HG03064 (cell line): ENCODE measurements around the gene POC1A.

Experiments used
- ATAC-seq: cut with Tn5 transposase; IDR thresholded peaks from one replicate; pipeline ENCODE4 v1.9.1; 2021; ENCODE audit warnings: low read depth; ENCODE audit not compliant: unreplicated experiment

Gene POC1A

DNA sequence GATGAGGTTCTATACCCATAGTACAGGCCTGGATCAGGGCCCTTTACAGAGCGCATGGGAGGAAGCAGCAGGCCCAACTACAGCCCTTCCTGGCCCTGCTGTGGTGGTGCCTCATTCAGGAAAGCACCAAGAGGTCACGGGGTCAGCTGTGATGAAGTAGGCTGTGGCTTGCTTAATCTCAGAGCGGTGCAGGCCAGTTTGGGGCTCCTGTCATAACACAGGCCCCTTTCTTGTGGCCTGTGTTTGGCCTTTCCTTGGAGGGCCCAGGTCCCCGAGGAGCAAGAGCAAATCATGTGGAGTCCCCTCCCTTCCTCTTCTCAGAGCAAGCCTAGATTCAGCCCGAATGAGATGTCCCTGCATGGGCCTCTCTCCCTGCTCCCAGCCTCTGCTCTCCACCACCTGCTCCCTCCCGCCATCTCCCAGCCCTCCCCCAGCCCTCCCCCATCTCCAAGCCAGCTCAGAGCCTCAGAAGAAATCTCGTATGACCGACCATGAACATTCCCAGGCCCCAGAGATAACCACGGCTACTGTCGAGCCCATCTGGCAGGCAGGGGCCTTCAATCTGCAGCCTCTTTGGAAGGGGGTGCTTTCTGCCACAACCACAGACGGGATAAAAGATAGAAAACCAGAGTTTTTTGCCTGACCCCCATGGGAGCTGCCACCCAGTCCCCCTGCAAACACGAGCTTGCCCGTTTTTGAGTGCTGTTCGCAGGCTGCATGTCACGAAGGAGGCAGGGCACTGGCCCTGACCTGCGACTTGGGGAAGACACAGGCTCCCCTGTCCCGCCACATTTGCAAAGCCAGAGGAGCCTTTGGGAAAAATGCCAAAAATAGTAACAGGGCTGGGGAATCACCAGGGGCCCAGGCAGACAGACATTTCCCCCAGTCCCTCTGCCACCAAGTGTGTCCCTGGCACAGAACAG, 65.5 kb downstream of the POC1A start:
- ATAC-seq = no peak

DNA sequence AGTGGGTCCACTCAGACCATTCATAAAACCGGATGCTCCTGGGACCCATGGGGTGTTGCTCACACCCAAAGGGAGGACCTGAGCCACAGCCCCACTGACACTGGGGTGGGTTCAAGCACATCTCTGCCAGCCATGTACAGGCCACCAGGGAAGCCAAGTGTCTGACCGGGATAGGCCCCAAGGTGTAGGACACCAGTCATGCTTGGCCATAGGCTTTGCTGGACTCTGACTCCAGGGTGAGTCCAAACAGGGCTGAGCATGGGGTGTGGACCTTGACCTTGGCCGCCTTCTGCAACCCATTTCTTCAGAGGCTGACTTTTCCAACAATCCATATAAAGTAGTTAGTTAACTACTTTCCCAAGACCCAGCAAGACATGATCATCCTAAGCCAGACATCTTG, 66.5 kb downstream of the POC1A start:
- no peak for ATAC-seq

DNA sequence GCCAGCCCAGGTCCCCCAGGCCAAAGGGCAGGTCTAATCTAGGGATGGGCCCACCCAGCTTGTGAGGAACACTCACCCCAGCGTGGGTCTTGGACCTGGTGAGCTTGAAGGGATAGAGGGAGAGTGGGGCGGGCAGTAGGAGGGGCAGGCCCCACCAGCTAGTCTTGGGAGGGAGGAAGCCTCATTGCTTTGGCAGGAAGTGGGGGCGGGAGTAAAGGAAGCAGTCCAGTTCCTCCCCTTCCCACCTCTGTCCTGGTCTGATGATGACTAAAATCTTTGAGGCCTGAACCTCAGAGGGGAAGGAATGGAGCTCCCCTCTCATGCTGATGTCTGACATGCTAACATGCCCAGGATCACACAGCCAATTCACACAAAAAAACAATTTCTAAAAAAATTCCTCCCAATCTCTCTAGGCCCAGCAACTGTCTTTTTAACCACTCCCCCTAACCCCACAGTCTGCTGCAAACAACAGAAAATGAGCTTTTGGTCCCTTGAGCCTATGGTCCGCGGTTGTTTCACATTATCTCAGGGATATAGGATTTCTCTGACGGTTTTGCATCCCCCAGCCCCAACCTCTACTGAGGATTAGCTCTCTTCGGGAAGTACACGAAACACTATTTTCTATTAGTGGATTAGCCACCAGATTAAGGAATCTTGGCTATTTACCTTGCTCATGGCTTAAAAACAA, 67.1 kb downstream of the POC1A start:
- ATAC-seq = no peak

DNA sequence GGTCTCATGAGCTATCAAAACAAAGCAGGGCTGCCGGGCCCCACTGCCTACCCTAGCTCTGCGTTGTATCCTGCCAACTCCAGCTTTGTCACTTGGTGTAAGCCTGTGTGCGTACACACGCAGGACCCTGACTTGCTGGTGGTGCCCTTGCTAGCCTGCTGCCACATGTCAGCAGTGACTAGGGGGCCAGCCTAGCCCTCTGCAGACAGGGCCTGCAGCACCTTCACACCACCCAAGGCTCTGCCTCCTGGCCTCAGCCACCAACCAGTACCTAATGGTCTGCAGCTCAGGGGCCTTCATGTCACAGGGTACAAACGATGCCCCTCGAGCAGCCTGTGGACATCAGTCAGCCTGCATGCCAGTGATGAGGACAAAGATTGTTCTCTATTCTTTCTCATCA, 67.8 kb downstream of the POC1A start:
- ATAC-seq = no peak

DNA sequence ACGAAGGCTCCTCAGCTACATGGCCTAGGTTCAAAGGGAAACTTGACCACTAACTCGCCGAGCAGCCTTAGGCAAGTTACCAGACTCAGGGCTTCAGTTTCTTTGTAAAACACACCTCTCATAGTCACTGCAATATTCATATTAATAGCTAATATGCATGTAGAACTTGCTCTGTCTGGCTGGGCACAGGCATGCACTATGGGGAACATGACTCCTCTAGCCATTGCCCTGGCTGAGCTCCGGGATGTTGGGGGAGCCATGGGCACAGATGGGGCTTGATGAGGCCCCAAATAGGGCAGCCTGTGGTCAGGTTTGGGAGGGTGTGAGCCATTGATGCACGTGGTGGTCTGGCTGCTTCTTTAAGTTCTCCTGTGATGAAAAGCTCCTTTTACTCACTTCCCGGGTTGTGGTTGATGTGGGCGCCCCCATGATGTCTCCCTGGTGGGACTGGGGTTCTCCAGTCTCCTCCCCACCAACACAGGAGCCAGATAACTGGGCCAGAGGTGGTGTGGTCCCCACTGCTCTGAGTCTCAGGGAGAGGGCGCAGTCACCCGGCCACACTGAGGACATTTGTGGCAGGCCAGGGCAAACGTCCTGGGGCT, 68.4 kb downstream of the POC1A start:
- no peak for ATAC-seq

DNA sequence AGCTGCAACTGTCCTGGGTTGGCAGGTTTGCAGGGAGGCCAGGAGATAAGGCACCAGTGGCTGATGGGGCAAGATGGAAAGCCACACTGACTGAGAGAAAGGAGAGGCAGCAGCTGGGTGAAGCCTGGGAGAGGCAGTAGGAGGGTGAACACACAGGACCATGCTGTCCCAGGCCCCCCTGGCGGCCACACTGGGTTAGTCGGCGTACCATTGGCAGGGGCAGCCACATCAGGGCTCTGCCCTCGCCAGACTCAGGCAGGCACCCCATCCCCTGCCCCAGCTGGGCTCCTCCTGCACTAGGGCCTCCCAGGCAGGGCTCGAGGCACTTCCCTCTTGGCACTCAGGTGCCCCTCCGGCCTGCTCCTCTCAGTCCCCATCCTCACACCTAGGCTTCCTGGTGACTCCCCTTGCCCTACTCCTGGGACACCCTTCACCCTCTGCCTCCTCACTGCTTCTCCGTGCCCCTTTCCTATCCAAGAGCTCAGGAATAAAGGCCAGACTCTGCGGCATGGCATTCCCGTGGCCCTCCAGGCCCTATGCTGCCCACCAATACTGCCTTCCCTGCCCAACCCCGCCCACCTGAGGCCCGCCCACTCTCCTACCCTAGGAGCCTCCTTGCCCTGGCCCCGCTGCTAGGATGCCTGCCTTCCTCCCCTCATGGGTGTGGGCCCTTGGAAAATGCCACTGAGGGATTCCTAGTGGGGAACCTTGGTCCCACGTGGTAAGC, 69.1 kb downstream of the POC1A start:
- no peak for ATAC-seq

DNA sequence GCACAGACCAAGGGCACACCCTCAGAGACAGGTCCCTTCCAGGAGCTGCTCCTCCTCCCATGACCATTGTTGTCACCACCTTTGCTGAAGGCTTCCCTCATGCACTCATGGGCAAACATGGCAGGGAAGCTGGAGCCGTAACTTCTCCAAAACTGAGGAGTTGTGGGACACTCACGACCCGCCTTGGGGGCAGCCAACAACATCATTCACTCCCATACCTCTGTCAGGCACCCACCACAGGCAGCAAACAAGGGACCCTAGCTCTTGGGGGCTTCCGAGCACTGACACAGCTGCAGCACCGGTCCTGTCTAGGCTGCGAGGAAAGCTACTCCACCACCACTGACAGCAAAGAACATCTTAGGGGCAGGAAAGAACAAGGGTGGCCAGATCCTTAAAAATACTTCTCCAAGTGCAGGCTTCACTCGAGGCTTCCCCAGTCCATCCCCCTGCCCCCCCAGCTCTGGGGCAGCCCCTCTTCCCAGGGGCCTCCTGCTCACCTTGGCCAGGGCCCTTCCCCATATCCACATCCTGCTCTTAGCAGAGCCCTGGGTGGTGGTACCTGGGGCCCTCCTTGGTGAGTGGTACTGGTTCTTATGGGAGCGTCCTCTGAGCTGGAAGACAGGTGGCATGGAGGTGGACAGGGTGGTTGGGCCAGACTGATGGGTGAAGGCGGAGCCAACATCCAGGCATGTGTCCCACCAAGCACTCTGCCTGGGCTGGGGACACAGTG, 69.8 kb downstream of the POC1A start:
- ATAC-seq = no peak

DNA sequence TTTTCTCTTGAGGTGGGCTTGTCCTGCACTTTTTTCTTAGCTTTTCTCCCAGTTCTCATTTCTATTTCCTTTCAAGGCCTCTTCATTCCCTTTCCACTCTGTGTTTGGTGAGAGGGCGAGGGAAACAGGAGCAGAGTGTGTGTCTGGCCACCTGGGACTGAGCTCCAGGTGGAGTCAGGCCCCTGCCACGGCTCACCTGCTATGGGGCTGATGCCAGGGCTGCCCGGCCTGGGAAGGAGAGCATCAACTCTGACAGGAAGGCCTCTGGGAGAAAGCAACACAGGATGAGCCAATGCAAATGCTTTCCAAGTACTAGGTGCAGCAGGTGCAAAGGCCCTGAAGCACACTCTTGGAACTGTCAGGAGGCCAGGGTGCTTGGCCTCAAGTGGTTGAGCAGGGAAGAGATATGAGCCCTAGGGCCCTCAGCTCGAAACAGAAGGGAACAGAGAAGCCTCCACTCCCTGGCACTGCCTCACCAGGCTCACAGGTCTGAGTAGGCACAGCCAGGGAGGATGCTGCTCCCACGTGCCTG, 70.6 kb downstream of the POC1A start:
- ATAC-seq = no peak

DNA sequence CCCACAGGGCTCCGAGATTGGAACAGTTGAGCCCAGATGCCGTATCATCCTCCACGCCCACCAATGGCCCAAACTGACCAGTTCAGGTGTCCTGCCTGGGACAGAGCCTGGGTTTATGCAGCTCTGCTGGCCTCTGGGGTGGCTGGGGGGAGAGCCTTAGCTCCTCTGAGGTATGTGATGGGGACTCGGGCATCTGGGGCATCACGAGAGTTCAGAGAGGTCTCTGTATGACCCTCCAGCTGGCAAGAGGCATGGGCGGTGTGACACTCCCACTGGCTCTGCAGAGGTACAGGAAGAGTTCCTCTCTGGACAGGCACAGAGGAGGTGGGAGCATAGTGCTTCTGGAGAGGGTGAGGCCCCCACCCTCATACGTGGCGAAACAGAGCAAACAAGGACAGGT, 71.3 kb downstream of the POC1A start:
- no peak for ATAC-seq

DNA sequence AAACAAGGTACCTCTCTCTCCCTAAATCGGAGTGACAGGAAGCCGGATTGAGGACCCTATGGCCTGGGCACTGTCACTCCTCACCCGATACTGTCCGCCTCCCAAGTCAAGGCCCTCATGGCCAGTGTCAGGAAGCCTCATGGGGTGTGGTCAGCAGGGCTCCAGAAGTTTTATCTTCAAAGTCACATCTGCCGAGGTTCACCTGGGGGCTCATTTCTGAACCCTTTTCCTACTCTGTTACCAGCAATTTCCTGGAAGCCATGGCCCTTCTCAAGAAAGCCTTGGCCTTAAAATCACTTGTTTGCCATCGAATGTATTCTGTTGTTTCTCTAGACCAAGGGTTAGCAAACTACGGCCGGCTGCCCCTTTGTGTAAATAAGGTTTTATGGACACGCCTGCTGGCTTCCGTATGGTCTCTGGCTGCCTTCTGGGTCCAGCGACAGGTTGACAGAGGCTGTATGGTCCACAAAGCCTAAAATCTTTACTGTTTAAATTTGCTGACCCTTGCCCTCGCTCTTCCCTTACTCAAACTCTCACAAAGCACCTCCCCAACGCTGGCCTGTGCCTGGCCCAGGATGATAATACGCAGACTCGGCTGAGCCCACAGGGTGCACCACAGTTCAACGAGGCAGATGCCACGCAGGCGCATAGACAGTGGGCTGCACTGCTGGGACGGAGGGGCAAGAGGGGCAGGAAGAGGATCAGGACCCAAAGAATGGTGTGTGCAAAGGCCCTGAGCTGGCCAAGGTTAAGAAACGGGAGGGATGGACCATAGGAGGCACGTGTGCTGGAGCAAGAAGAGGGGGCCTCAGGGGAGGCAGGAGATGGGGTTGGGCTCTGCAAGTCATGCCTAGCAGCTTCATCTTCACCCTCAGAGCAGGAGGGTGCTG, 73.1 kb downstream of the POC1A start:
- no peak for ATAC-seq

DNA sequence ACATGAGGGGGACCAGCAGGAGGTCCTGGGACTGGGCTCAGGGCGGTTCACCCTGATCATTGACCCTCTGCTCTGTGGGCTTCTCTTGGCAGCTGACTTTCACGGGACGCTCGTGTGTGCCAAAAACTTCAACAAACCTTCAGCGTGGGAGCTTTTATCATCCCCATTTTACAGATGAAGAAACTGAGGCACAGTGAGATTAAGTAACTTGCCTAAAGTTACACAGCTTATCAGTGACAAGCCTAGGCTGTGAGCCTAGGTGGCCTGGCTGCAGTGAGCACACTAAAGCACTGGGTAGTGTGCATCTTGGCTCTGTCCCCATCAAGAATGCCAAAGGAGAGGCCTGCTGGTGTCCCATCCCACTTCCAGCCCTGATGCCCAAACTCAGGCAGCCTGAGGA, 74.3 kb downstream of the POC1A start:
- no peak for ATAC-seq

DNA sequence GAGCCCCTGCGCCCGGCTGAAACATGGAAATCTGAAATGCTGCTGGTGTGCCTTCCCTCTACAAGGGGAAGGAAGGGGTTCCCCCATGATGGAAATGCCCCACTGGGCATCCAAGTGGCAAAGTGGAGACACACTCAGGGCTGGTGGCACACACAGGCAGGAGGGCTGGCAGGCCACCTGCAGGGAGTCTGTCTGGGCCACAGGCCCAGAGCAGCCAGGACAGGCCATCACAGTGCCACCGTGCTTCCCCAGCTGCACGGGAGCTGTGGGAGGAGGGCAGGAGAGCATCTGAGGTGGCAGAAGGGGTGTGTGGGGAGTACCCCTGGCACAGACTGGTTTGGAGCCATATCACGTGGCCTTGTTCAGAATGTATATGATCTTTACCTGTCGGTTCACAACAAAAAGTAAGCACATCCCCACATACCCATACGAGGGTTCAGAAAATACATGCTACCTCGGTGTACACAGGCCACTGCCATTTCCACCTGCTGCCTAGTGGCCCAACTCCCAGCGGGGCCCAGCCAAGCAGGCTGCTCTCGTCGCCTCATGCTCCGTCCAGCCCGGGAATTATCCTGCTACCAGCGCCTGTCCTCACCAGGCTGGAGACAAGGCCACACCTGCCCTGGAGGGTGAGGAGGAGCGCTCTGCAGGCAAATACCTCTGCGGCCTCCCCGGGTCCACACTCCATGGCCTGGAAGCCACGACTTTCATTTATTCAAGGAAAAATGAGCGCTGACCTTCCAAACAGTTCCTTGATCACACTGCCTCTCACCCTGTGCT, 75.3 kb downstream of the POC1A start:
- no peak for ATAC-seq

DNA sequence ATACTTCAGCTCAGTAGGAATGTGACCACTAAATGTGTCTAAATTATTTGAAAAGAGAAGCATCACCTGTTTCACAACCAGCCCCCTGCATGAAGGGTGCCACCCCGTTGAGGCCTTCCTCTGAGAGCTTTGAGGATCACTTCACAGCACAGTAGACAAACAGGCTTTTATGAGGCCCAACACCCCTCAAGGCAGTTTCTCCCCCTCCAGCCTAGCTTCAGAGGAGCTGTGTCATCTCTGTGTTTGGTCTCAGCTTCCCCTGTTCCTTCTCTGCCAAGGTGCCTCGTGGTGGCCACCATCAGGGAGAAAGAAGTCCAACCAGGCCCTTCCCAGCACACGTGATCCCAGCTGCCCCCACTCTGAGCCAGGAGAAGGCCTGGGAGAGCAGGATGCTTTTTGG, 76.3 kb downstream of the POC1A start:
- no peak for ATAC-seq

DNA sequence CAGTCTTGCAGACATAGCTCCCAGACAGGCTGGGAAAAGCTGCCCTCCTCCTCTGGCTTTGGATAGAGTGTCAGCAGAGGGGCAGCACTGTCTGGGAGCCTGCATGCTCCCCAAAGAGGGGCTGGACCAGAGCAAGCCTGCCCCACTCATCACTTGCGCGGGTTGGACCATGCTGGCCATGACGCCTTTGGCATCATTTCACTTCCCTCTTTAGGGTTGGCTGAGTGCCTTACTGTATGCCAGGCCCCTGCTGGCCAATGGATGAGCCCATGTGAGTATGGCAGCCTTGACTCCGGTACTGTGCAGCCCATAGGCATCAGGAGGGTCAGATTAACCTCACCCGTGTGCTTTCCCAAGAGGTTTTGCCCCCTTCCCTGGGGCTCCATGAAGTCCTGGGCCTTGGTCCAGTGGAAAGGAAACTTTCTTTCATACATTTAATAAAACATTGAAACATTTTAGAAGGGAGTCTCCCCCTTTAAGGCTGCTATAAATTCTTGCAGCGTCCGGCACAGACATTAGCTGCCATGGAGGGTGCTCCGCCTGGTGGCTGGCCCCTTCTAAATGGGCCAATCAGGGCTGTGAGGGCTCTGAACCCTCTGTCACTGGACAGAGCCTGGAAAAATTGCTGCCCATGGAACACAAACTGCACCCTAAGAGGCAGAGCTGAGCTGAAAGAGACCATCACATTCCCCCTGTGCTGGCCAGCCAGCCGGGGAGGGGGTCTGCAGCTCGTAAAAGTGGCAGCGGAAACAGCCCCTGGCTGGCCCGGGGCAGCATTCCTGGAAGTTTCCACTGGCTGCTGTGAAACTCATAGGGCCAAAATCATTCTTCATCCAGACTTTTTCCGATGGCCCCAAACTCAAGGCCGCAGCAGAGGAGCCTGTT, 77.1 kb downstream of the POC1A start:
- no peak for ATAC-seq

DNA sequence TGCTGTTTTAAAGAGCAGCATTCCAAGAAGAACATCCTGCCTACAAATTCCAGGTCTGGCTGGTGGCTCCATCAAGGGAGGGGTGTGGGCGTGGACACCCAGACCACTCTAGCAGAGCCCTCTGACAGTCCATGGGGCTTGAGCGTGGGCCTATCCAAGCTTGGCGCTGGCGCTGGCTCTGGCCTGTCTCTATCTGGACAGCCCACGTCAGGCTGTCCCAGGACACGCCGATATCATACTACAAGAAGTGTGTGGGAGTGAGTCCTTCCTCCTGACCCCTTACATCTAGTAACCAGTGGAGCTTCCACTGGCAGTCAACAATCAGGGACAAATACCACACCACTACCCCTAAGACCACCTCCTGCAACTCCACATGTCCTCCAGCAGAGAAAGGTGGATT, 80.7 kb downstream of the POC1A start:
- ATAC-seq = no peak

DNA sequence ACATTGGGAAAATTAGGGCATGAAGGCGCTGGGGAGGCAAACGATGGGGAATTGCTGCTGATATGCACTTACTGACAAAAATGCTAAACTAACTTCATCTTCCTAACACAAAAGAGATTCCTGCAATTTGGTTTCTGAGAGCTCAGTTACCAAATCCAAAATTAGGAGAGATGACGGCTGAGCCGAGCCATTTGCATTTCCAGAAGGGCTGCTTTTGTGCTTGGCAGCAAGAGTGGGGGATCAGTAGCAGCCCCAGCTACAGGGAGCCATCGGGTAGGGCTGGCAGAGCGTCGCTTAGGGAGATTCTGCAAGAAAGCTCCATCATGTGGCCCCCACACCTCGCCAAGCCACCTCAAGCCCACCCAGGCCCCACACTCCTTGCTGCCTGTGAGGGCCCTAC, 81.8 kb downstream of the POC1A start:
- ATAC-seq = no peak

DNA sequence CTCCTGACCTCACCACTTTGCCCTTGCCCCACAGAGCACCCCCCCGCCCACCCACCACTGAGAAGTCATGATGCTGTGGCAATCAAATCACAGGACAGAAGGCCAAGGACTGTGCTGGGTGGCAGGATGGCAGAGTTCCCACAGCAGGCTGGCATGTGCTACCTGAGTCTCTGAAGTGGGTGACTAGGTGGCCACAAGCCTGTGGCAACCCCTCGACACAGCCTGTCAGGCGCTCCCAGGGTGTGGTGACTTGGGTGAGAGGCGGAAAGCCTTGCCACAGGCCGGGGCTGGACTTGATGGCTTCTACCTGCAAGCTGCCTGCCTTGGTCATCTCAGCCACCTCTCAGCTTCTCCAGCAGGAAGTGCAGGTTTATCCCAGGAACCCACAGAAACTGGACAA, 82.2 kb downstream of the POC1A start:
- no peak for ATAC-seq
